ENCODE data around the gene IL1RL1.

DNA sequence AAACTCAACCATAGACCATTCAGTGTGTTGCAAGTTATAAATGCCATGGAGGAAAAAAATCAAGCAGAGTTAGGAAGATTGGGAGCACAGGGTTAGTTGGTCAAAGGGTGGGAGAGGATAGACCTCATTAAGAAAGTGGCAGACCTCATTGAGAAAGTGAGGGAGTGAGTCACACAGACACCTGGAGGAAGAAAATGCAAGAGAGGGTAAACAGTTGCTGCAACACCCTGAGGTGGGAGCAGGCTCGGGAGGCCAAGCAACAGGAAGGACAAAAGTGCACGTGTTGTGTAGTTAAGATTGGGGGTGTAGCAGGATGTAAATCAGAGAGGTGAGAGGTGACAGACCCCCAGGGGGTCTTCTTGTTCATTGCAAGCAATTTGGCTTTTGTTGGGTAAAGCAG lies 6.4 kb downstream of the IL1RL1 start:
- no peak for TF ChIP-seq EZH2 (IDR thresholded peaks at IDR 0.05; ENCODE audit: insufficient read depth, low read length)
- TF ChIP-seq, protein P1, sequence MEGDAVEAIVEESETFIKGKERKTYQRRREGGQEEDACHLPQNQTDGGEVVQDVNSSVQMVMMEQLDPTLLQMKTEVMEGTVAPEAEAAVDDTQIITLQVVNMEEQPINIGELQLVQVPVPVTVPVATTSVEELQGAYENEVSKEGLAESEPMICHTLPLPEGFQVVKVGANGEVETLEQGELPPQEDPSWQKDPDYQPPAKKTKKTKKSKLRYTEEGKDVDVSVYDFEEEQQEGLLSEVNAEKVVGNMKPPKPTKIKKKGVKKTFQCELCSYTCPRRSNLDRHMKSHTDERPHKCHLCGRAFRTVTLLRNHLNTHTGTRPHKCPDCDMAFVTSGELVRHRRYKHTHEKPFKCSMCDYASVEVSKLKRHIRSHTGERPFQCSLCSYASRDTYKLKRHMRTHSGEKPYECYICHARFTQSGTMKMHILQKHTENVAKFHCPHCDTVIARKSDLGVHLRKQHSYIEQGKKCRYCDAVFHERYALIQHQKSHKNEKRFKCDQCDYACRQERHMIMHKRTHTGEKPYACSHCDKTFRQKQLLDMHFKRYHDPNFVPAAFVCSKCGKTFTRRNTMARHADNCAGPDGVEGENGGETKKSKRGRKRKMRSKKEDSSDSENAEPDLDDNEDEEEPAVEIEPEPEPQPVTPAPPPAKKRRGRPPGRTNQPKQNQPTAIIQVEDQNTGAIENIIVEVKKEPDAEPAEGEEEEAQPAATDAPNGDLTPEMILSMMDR (IDR thresholded peaks at IDR 0.05; ENCODE audit: insufficient read depth, low read depth, low read length), result no peak
